BLaER1 treated with 17β-estradiol and CSF1 and Interleukin-3, amounts not matched to agents 10 nM and 100 nM (cell line): ENCODE results near the gene PORCN.
"Not testable (repeated sequence)": the region's sequence is repeated elsewhere in the genome, so short reads cannot be mapped to it uniquely, and the experiment has no call there.

Experiments
- H3K27ac ChIP-seq, 11 experiments: shearing (Covaris generic); formaldehyde crosslinking; 2 replicates each; pipeline ENCODE4 v1.8.1; 2022
- H3K27me3 ChIP-seq, 11 experiments: shearing (Covaris generic); formaldehyde crosslinking; 2 replicates each; pipeline ENCODE4 v1.8.1; 2022
- H3K36me3 ChIP-seq, 11 experiments: shearing (Covaris generic); formaldehyde crosslinking; 2 replicates each; pipeline ENCODE4 v1.8.1; 2022
- H3K4me1 ChIP-seq, 10 experiments: shearing (Covaris generic); formaldehyde crosslinking; 2 replicates each; pipeline ENCODE4 v1.8.1; 2022
- H3K4me2 ChIP-seq, 11 experiments: shearing (Covaris generic); formaldehyde crosslinking; 2 replicates each; pipeline ENCODE4 v1.8.1; 2022
- H3K4me3 ChIP-seq, 10 experiments: shearing (Covaris generic); formaldehyde crosslinking; 2 replicates each; pipeline ENCODE4 v1.8.1; 2022
- H3K9ac ChIP-seq, 11 experiments: shearing (Covaris generic); formaldehyde crosslinking; 2 replicates each; pipeline ENCODE4 v1.8.1; 2022
- H3K9me3 ChIP-seq, 11 experiments: shearing (Covaris generic); formaldehyde crosslinking; replicated peaks in 1 of 11; 2 replicates each; pipeline ENCODE4 v1.8.1; 2022
- H4K20me1 ChIP-seq, 11 experiments: shearing (Covaris generic); formaldehyde crosslinking; 2 replicates each; pipeline ENCODE4 v1.8.1; 2022
- Cebpa-rat ChIP-seq, 11 experiments: shearing (Covaris generic); IDR thresholded peaks; 2 replicates each; pipeline ENCODE4 v1.8.1; 2022

Gene PORCN

DNA sequence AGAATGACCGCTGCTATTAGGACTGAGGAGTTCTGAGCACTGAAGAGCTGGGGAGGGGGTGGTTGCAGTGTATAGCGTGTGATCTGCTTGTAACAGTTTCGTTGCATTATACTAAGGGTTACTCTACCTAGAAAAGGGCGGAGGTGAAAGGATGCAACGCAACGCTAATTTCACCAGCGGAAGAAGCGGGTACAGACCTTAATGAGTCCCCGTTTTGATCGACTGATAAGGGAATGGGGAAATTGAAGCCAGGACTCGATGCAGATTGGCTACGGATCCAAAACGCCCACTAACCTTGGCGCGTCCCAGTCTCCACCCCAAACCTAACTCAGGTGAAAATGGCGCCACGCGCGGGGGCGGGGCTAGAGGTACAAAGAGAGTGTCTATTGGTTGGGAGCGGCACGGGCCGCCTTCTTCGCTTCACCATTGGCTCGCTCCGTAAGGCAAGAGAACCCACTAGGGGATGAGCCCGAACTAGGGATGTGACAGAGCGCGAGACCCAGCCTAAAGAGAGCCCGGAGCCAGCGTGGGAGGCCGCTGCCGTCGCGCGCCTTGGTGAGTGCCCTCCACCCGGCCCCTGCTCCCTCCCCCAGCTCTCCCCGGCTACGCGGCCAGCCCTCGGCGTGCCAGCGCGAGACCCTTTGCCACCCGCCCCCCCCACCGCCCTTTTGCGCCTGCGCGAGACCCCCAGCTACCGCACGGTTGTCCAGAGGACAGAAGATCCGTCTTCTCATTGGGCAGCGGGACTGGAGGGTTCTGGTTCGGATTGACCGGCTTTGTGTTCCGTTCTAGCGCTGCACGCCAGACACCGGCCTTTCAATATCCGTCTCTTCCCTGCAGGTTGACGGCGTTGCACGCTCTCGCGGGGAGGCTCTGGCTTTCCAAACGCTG is 12.8 kb downstream of the PORCN start, which contains the start of gene EBP:
Gene EBP (plus strand): TSS at position 456 of the 891 bp plus-strand sequence. CDS start 1,964 bp downstream, outside the sequence.
- 0 out of 22 replicates have a peak, but pooled peaks cover 0 to 4% (median 0%) of the 10 kb centered on the region in 11 experiments for H4K20me1 ChIP-seq
- peak within 1 kb of the TSS; percentile 67 to 85 (median 78) for H3K4me2 ChIP-seq
- H3K36me3 ChIP-seq = peaks cover 2 to 26% (median 10%) of the 10 kb centered on the region in 11 experiments; a peak in 13 of 22 replicates
- peaks cover 17 to 40% (median 31%) of the 10 kb centered on the region in 10 experiments for H3K4me1 ChIP-seq
- H3K9ac ChIP-seq = peak within 1 kb of the TSS; percentile 74 to 85 (median 82)
- no peak for TF ChIP-seq Cebpa-rat (IDR thresholded peaks at IDR 0.05)
- no peaks in the 10 kb centered on the region; a peak in 1 of 22 replicates for H3K9me3 ChIP-seq
- H3K4me3 ChIP-seq = peak within 1 kb of the TSS; percentile 57 to 78 (median 70)
- H3K27ac ChIP-seq = peak within 1 kb of the TSS in 10 of 11 experiments; percentile 52 to 83 (median 74); a peak in 20 of 22 replicates
- H3K27me3 ChIP-seq = peaks cover 8 to 45% (median 29%) of the 10 kb centered on the region in 11 experiments; a peak in 19 of 22 replicates

DNA sequence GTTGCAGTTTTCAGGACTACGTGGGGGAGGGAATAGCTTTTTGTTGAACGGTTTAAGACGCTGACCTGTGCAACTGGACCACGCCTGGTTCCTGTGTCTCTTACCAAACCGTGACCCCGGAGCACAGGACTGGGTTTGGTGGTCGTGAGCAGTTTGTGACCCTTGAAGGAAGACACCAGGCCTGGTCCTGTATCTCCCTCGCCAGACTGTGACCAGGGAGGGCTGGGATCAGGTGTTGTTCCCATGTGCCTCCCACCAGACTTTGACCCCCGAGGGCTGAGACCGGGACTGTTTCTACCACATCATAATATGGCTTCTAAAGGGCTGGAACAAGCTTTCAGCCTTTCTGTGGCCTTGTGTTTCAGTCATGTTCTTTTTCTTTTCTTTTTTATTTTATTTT is 13.5 kb downstream of the PORCN start:
- peaks cover 17 to 40% (median 31%) of the 10 kb centered on the region in 10 experiments for H3K4me1 ChIP-seq
- TF ChIP-seq Cebpa-rat (IDR thresholded peaks at IDR 0.05) = no peak
- H3K27ac ChIP-seq = peak overlapping the region in 10 of 11 experiments; percentile 52 to 83 (median 74); a peak in 20 of 22 replicates
- H3K36me3 ChIP-seq = peaks cover 9 to 32% (median 17%) of the 10 kb centered on the region in 11 experiments; a peak in 20 of 22 replicates
- peaks cover 6 to 46% (median 33%) of the 10 kb centered on the region in 11 experiments; a peak in 18 of 22 replicates for H3K27me3 ChIP-seq
- H3K4me2 ChIP-seq = peak overlapping the region; percentile 67 to 85 (median 78)
- H4K20me1 ChIP-seq = peaks cover 0 to 9% (median 0%) of the 10 kb centered on the region in 11 experiments; a peak in 1 of 22 replicates
- no peaks in the 10 kb centered on the region; a peak in 1 of 22 replicates for H3K9me3 ChIP-seq
- H3K9ac ChIP-seq = peak overlapping the region; percentile 74 to 85 (median 82)
- peak overlapping the region; percentile 57 to 78 (median 70) for H3K4me3 ChIP-seq

DNA sequence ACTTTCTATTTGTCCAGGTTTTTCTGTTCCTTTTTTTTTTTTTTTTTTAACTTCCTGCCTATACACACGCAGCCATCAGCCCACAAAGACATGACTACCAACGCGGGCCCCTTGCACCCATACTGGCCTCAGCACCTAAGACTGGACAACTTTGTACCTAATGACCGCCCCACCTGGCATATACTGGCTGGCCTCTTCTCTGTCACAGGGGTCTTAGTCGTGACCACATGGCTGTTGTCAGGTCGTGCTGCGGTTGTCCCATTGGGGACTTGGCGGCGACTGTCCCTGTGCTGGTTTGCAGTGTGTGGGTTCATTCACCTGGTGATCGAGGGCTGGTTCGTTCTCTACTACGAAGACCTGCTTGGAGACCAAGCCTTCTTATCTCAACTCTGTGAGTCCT is 14.9 kb downstream of the PORCN start:
- Histone ChIP-seq H3K4me1 (peaks cover 17 to 40% (median 31%) of the 10 kb centered on the region in 10 experiments), H3K9ac (no peak overlapping the region), H4K20me1 (peaks cover 0 to 9% (median 0%) of the 10 kb centered on the region in 11 experiments; a peak in 1 of 22 replicates), H3K4me2 (peak overlapping the region; percentile 28 to 79 (median 67); a peak in 19 of 22 replicates), H3K27me3 (peaks cover 16 to 57% (median 45%) of the 10 kb centered on the region in 11 experiments; a peak in 20 of 22 replicates), H3K4me3 (peak overlapping the region in 1 of 10 experiments; percentile 31; a peak in 1 of 20 replicates), H3K9me3 (no peaks in the 10 kb centered on the region; a peak in 1 of 22 replicates), H3K36me3 (peaks cover 19 to 46% (median 31%) of the 10 kb centered on the region in 11 experiments), H3K27ac (peak overlapping the region in 1 of 11 experiments; percentile 35; a peak in 1 of 22 replicates)
- no peak for TF ChIP-seq Cebpa-rat (IDR thresholded peaks at IDR 0.05)

DNA sequence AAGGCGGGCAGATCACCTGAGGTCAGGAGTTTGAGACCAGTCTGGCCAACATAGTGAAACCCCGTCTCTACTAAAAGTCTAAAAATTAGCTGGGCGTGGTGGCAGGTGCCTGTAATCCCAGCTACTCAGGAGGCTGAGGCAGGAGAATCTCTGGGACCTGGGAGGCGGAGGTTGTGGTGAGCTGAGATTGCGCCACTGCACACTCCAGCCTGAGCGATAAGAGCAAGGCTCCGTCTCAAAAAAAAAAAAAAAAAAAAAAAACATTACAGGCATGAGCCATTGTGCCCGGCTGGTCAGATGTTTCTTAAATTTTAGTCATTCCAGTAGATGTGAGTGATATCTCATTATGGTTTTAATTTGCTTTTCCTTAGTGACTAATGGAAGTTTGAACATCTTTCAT is 17.1 kb downstream of the PORCN start:
- not testable (repeated sequence) for H4K20me1 ChIP-seq, H3K4me3 ChIP-seq, H3K9ac ChIP-seq, H3K4me2 ChIP-seq, H3K27ac ChIP-seq, H3K9me3 ChIP-seq
- peaks cover 10 to 26% (median 21%) of the 10 kb centered on the region in 10 experiments for H3K4me1 ChIP-seq
- peaks cover 27 to 57% (median 50%) of the 10 kb centered on the region in 11 experiments; a peak in 21 of 22 replicates for H3K27me3 ChIP-seq
- peaks cover 19 to 60% (median 32%) of the 10 kb centered on the region in 11 experiments for H3K36me3 ChIP-seq

DNA sequence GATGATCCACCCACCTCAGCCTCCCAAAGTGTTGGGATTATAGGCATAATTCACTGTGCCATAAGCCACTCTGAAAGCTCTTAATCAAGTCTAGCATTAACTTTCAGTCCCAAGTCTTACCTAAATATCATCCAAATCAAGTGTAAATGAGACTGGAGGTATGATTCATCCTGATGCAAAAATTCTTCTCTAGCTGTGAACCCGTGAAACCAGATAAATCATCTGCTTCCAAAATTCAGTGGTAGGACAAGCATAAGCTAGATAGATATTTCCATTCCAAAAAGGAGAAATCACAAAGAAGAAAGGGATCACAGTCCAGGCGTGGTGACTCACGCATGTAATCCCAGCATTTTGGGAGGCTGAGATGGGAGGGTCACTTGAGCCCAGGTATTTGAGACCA is 21.9 kb downstream of the PORCN start:
- peaks cover 0 to 9% (median 0%) of the 10 kb centered on the region in 11 experiments; a peak in 1 of 22 replicates for H4K20me1 ChIP-seq
- H3K9ac ChIP-seq = no peak overlapping the region
- peaks cover 48 to 94% (median 72%) of the 10 kb centered on the region in 11 experiments; a peak in 21 of 22 replicates for H3K27me3 ChIP-seq
- TF ChIP-seq Cebpa-rat (IDR thresholded peaks at IDR 0.05) = no peak
- peaks cover 0 to 25% (median 6%) of the 10 kb centered on the region in 10 experiments; a peak in 6 of 20 replicates for H3K4me1 ChIP-seq
- no peak overlapping the region for H3K4me3 ChIP-seq
- H3K27ac ChIP-seq = peak overlapping the region in 3 of 11 experiments; percentile 62 to 79 (median 71); a peak in 5 of 22 replicates
- peaks cover 0 to 7% (median 0%) of the 10 kb centered on the region in 11 experiments; a peak in 2 of 22 replicates for H3K9me3 ChIP-seq
- peak overlapping the region in 1 of 11 experiments; percentile 52; a peak in 1 of 22 replicates for H3K4me2 ChIP-seq
- H3K36me3 ChIP-seq = peaks cover 19 to 46% (median 28%) of the 10 kb centered on the region in 11 experiments

DNA sequence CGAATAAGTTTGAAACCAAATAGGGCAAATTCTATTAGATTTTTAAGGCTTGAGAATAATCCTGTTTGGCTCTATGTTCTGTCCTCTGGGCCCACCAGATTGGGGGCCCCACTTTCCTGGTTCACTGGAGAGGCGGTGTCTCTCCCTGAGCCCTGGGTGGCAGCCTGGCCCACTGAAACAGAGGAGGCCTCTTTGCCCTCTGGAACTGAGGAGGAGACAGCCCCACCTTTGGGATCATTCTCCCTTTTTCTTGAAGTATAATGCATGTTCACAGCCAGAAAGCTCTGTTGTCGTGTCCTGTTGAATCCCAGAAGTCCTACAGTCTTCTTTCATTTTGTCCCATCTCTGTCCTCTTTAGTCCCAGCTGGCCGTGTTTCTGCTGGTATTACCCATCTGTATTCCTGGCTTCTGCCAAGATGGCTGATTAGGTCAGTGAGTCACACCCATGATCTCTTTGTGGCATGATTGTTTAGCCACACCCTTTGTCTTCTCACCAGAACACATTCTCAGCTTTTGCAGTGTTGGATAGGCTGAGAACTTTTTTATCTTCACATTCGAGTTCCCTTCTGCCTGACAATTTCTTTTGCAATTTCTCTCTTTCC is 22.7 kb downstream of the PORCN start:
- Histone ChIP-seq H3K9me3 (peaks cover 0 to 7% (median 0%) of the 10 kb centered on the region in 11 experiments; a peak in 2 of 22 replicates), H3K27me3 (peaks cover 48 to 94% (median 73%) of the 10 kb centered on the region in 11 experiments; a peak in 21 of 22 replicates), H3K9ac (peak overlapping the region in 1 of 11 experiments; percentile 45; a peak in 3 of 22 replicates), H4K20me1 (peaks cover 0 to 7% (median 0%) of the 10 kb centered on the region in 11 experiments; a peak in 1 of 22 replicates), H3K27ac (peak overlapping the region in 6 of 11 experiments; percentile 4 to 79 (median 61); a peak in 10 of 22 replicates), H3K4me1 (peaks cover 0 to 27% (median 6%) of the 10 kb centered on the region in 10 experiments; a peak in 6 of 20 replicates), H3K4me2 (peak overlapping the region in 3 of 11 experiments; percentile 4 to 52 (median 25); a peak in 4 of 22 replicates), H3K36me3 (peaks cover 18 to 40% (median 26%) of the 10 kb centered on the region in 11 experiments), H3K4me3 (no peak overlapping the region)
- no peak for TF ChIP-seq Cebpa-rat (IDR thresholded peaks at IDR 0.05)

DNA sequence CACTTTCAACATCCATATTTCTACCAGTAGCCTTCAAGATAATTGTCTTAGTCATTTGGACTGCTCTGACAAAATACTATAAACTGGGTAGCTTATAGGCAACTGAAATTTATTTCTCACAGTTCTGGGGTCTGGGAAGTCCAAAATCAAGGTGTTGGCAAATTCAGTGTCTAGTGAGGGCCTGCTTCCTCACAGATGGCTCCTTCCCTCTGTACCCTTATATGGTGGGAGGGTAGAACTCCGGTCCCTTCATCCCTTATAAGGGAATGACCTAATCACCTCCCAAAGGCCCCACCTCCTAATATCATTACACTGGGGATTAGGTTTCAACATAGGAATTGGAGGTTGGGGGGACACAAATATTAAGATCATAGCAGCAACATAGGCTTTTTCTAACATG is 23.4 kb downstream of the PORCN start:
- peaks cover 0 to 7% (median 0%) of the 10 kb centered on the region in 11 experiments; a peak in 2 of 22 replicates for H3K9me3 ChIP-seq
- TF ChIP-seq Cebpa-rat (IDR thresholded peaks at IDR 0.05) = no peak
- H3K27me3 ChIP-seq = peaks cover 48 to 93% (median 68%) of the 10 kb centered on the region in 11 experiments; a peak in 21 of 22 replicates
- H3K27ac ChIP-seq = peak overlapping the region in 5 of 11 experiments; percentile 46 to 79 (median 62); a peak in 6 of 22 replicates
- H3K4me1 ChIP-seq = peaks cover 0 to 27% (median 6%) of the 10 kb centered on the region in 10 experiments; a peak in 6 of 20 replicates
- H3K9ac ChIP-seq = no peak overlapping the region
- H4K20me1 ChIP-seq = peaks cover 0 to 2% (median 0%) of the 10 kb centered on the region in 11 experiments; a peak in 1 of 22 replicates
- H3K4me2 ChIP-seq = peak overlapping the region in 3 of 11 experiments; percentile 1 to 52 (median 5); a peak in 3 of 22 replicates
- H3K4me3 ChIP-seq = no peak overlapping the region
- peaks cover 11 to 33% (median 19%) of the 10 kb centered on the region in 11 experiments for H3K36me3 ChIP-seq
